GM23338 (cell line): Measurements from ENCODE around the gene TFB1M. TPM values are rescaled to one million over a fixed set of nuclear protein-coding genes. Genes with fewer than 3 reads are reported as not detected.

ENCODE experiments used
- ATAC-seq: fragments of 200-7000 bp; cut with Tn5 transposase; 3 replicates; pipeline ENCODE4 v1.9.1; 2020
- DNase-seq: peaks from one replicate; pipeline ENCODE4 v3.0.0-alpha.2; 2015; ENCODE audit warnings: low spot score
- H2AFZ ChIP-seq: fragments of 200-600 bp; sonication (generic); 2 replicates; pipeline ENCODE4 v1.8.0; 2016; ENCODE audit warnings: antibody characterized with exemption, mild to moderate bottlenecking, moderate library complexity
- H3F3A ChIP-seq: fragments of 200-600 bp; sonication (generic); replicated peaks from 2 replicates; pipeline ENCODE4 v1.8.0; 2017; ENCODE audit warnings: antibody characterized with exemption, mixed run types, low read depth
- H3K27ac ChIP-seq: fragments of 200-600 bp; sonication (generic); 2 replicates; pipeline ENCODE4 v1.6.1; 2016; ENCODE audit warnings: low read depth
- H3K27me3 ChIP-seq: fragments of 200-600 bp; sonication (generic); 2 replicates; pipeline ENCODE4 v1.8.0; 2016; ENCODE audit warnings: mild to moderate bottlenecking, mixed run types, moderate library complexity; ENCODE audit not compliant: insufficient read depth
- H3K36me3 ChIP-seq: fragments of 200-600 bp; sonication (generic); 2 replicates; pipeline ENCODE4 v1.8.0; 2016; ENCODE audit warnings: mild to moderate bottlenecking; ENCODE audit not compliant: insufficient read depth
- H3K4me1 ChIP-seq: fragments of 200-600 bp; sonication (generic); 2 replicates; pipeline ENCODE4 v1.8.0; 2016; ENCODE audit warnings: mild to moderate bottlenecking, moderate library complexity; ENCODE audit not compliant: insufficient read depth
- H3K4me2 ChIP-seq: fragments of 200-600 bp; sonication (generic); 2 replicates; pipeline ENCODE4 v1.7.1; 2017; ENCODE audit warnings: mixed run types
- H3K4me3 ChIP-seq: fragments of 200-600 bp; sonication (generic); 2 replicates; pipeline ENCODE4 v1.6.1; 2016; ENCODE audit warnings: mixed run types
- H3K79me2 ChIP-seq: fragments of 200-600 bp; sonication (generic); replicated peaks from 2 replicates; pipeline ENCODE4 v1.8.0; 2017; ENCODE audit warnings: mild to moderate bottlenecking; ENCODE audit not compliant: insufficient read depth
- H3K9me2 ChIP-seq: fragments of 200-600 bp; sonication (generic); 2 replicates; pipeline ENCODE4 v1.8.0; 2017; ENCODE audit not compliant: insufficient read depth
- H4K20me1 ChIP-seq: fragments of 200-600 bp; sonication (generic); replicated peaks from 2 replicates; pipeline ENCODE4 v1.8.0; 2017; ENCODE audit warnings: mild to moderate bottlenecking; ENCODE audit not compliant: insufficient read depth
- H3K27ac Mint-ChIP-seq: 2 replicates; pipeline ENCODE4 v1.8.0; 2020; ENCODE audit warnings: inconsistent platforms, mild to moderate bottlenecking, moderate library complexity, mixed read lengths
- H3K27me3 Mint-ChIP-seq: 3 replicates; pipeline ENCODE4 v1.8.0; 2022; ENCODE audit warnings: low read depth, mild to moderate bottlenecking, moderate library complexity, mixed read lengths, inconsistent platforms; ENCODE audit not compliant: insufficient read depth, poor library complexity
- H3K36me3 Mint-ChIP-seq: 3 replicates; pipeline ENCODE4 v1.8.0; 2021; ENCODE audit warnings: low read depth, mild to moderate bottlenecking, inconsistent platforms, moderate library complexity, mixed read lengths
- H3K4me1 Mint-ChIP-seq: 3 replicates; pipeline ENCODE4 v1.8.0; 2020; ENCODE audit warnings: mild to moderate bottlenecking, inconsistent platforms, mixed read lengths
- H3K4me3 Mint-ChIP-seq: 3 replicates; pipeline ENCODE4 v1.8.0; 2021; ENCODE audit warnings: moderate library complexity, mild to moderate bottlenecking, inconsistent platforms, mixed read lengths
- H3K9me3 Mint-ChIP-seq: 3 replicates; pipeline ENCODE4 v1.8.0; 2020; ENCODE audit warnings: moderate library complexity, mild to moderate bottlenecking, inconsistent platforms, mixed read lengths
- CREB1 ChIP-seq: fragments of 250-450 bp; sonication (Bioruptor Pico); IDR thresholded peaks from 2 replicates; pipeline ENCODE4 v1.5.0; 2020; ENCODE audit warnings: low read depth, mild to moderate bottlenecking, moderate library complexity
- CTCF ChIP-seq, 2 experiments: fragments of 200-600 bp in 1 of 2; sonication (generic) in 1 of 2; conservative IDR thresholded peaks; 2 replicates each; pipeline versions ENCODE4 v1.5.1 to v1.6.1; 2016 to 2017; ENCODE audit warnings: antibody characterized with exemption in 2 of 2, low read depth in 2 of 2, mild to moderate bottlenecking in 2 of 2, moderate library complexity in 1 of 2
- ETS1 ChIP-seq: IDR thresholded peaks from 2 replicates; pipeline ENCODE4 v1.6.1; 2016; ENCODE audit warnings: antibody characterized with exemption
- EZH2 ChIP-seq: fragments of 200-600 bp; sonication (generic); IDR thresholded peaks from one replicate; pipeline ENCODE4 v1.8.0; 2017; ENCODE audit warnings: antibody characterized with exemption, mild to moderate bottlenecking, low read depth; ENCODE audit not compliant: unreplicated experiment
- JUNB ChIP-seq: IDR thresholded peaks from one replicate; pipeline ENCODE4 v1.6.1; 2016; ENCODE audit warnings: antibody characterized with exemption; ENCODE audit not compliant: unreplicated experiment
- NANOG ChIP-seq: IDR thresholded peaks from 2 replicates; pipeline ENCODE4 v1.6.1; 2016; ENCODE audit warnings: antibody characterized with exemption, borderline replicate concordance
- POLR2AphosphoS5 ChIP-seq: IDR thresholded peaks from 2 replicates; pipeline ENCODE4 v1.6.1; 2016; ENCODE audit warnings: antibody characterized with exemption, low read depth
- STAT1 ChIP-seq: IDR thresholded peaks from one replicate; pipeline ENCODE4 v1.6.1; 2016; ENCODE audit warnings: antibody characterized with exemption; ENCODE audit not compliant: unreplicated experiment
- ZNF114 ChIP-seq: fragments of 250-450 bp; sonication (Bioruptor Pico); IDR thresholded peaks from 2 replicates; pipeline ENCODE4 v1.5.0; 2020; ENCODE audit warnings: mild to moderate bottlenecking, moderate library complexity
- ZNF331 ChIP-seq: fragments of 250-450 bp; sonication (Bioruptor Pico); IDR thresholded peaks from 2 replicates; pipeline ENCODE4 v1.5.0; 2020; ENCODE audit warnings: low read depth, mild to moderate bottlenecking, moderate library complexity
- ZNF462 ChIP-seq: fragments of 250-450 bp; sonication (Bioruptor Pico); IDR thresholded peaks from 2 replicates; pipeline ENCODE4 v1.5.0; 2020; ENCODE audit warnings: mild to moderate bottlenecking, moderate library complexity
- polyA plus RNA-seq: library from polyadenylated mRNA; unstranded; fragments of >200 nt; fragmentation: Nextera tagmentation; extraction: Ambion mirVana; gene quantifications from 2 replicates; pipeline ENCODE4 v1.2.1, GENCODE V29; 2016
- total RNA-seq: library from RNA; depleted of rRNA; stranded (reverse); fragments of >200 nt; shearing (Covaris generic); gene quantifications from 2 replicates; pipeline ENCODE4 v1.2.3, GENCODE V29; 2014

TFB1M gene
- total and polyA plus RNA-seq, 2 experiments from 2014 or later: 51.1 to 66.9 TPM

GRCh38 chr6:155222506-155222905, 91.8 kb downstream of the TFB1M start (continued):
- TF ChIP-seq CTCF (conservative IDR thresholded peaks at IDR 0.05; ENCODE audit: low read depth in 2 of 2) (no peak), EZH2 (no peak), CREB1 (CRISPR knock-in tag) (no peak), NANOG (no peak), ETS1 (no peak)

GRCh38 chr6:155221086-155221485, 93.2 kb downstream of the TFB1M start:
- DNase-seq (no peak), ATAC-seq (no peak)
- H3K4me1 Mint-ChIP-seq: peaks cover 26% of the 10 kb centered on the region
- H3K4me2 ChIP-seq: no peak overlapping the region
- H2AFZ ChIP-seq: no peak overlapping the region
- no peaks in the 10 kb centered on the region for H3K9me3 Mint-ChIP-seq
- no peaks in the 10 kb centered on the region for H3K9me2 ChIP-seq
- H3K27me3 Mint-ChIP-seq: peaks cover 9% of the 10 kb centered on the region
- no peak overlapping the region for H3K4me3 Mint-ChIP-seq
- no peak overlapping the region for H3K27ac ChIP-seq
- H4K20me1 ChIP-seq: no peaks in the 10 kb centered on the region
- peaks cover 4% of the 10 kb centered on the region for H3K36me3 Mint-ChIP-seq
- H3K4me3 ChIP-seq: no peak overlapping the region
- no peaks in the 10 kb centered on the region; the same call in 1 of the 2 replicates for H3K4me1 ChIP-seq
- no peaks in the 10 kb centered on the region for H3K27me3 ChIP-seq
- H3K27ac Mint-ChIP-seq: no peak overlapping the region
- no peaks in the 10 kb centered on the region for H3K36me3 ChIP-seq
- no peaks in the 10 kb centered on the region for H3F3A ChIP-seq
- H3K79me2 ChIP-seq: no peaks in the 10 kb centered on the region
- TF ChIP-seq POLR2AphosphoS5 (no peak), JUNB (no peak), ZNF462 (CRISPR knock-in tag) (no peak), CTCF (conservative IDR thresholded peaks at IDR 0.05; ENCODE audit: low read depth in 2 of 2) (no peak), EZH2 (no peak), ETS1 (no peak), ZNF331 (CRISPR knock-in tag) (no peak), STAT1 (no peak), ZNF114 (CRISPR knock-in tag) (no peak)
